Measurements from ENCODE around the gene TRAF3IP3. TPM values are rescaled to one million over a fixed set of nuclear protein-coding genes. Genes with fewer than 3 reads are reported as not detected.

Gene TRAF3IP3
- total RNA-seq = not detected in 2 replicates

GRCh38 chr1:209755926-209756614 is at the start of gene TRAF3IP3:
TRAF3IP3 (plus strand) TSS chr1:209756053; CDS start chr1:209760040, 3,987 bp downstream.

DNA sequence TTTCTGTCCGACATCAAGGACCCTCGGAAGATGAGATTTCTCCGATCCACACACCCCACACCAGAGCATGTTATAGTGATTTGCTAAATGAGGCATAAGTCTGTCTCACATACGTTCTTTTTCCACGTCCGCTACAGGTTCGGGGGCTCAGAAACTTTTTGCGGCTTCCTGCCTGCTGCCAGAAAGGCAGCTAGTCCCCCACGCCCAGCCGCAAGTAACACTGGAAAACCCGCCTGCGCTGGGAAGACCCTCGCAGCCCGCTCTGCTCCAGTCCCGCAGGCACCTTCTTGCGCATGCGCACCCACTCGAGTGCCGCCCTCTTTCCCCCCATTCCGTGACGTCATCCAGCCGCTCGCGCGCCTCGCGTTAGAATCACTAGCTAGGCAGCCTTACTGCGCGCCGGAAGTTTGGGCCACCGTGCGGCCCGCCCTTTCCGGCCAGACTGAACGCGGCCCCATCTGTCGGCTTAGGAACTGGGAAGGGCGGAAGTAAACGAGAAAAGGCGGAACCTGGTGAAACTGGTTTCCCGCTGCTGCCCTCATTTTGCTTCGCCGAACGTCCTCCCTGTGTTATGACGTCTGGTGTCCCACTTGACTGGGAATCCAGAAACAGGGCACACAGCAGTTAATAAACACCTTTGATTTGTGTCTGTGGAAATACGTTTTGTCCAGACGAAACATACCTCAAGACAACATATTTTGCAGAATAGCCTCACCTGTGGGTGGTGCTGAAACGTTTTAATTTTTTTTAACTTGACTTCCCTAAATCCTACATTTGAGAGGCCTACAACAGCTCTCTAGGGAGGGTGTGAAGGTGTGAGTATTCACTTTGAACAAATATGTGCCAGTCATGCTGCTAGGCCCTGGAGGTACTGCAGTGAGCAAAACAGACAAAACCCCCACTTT is 28.7 kb downstream of the TRAF3IP3 start, which contains the start of gene C1orf74:
Gene C1orf74 (minus strand): TSS at position 295 of the 905 bp plus-strand sequence. CDS start 925 bp downstream, outside the sequence.

GRCh38 chr1:209805875-209806760 is 50.3 kb downstream of the TRAF3IP3 start, which contains the start of gene IRF6:
IRF6 (minus strand) TSS chr1:209806142; CDS start chr1:209801413, 4,729 bp downstream.

GRCh38 chr1:209827384-209828262 is 71.8 kb downstream of the TRAF3IP3 start, which contains the start of gene UTP25:
UTP25 (plus strand) TSS chr1:209827972; CDS start chr1:209828064, 92 bp downstream.

Other genes starting within 250 kb of the TRAF3IP3 start
- 0.23 and 2.3 TPM in 2 replicates for gene CAMK1G, start 172.3 kb upstream of the TRAF3IP3 start, total RNA-seq
- gene LAMB3, start 103.6 kb upstream of the TRAF3IP3 start, total RNA-seq = 40.1 and 52.3 TPM in 2 replicates
- gene G0S2, start 80.6 kb upstream of the TRAF3IP3 start, total RNA-seq = 7.8 and 22.4 TPM in 2 replicates
- gene HSD11B1, start 51.2 kb upstream of the TRAF3IP3 start, total RNA-seq = 3.3 and 9.6 TPM in 2 replicates
- gene C1orf74, start 28.5 kb downstream of the TRAF3IP3 start, total RNA-seq = 2.4 and 2.6 TPM in 2 replicates
- gene IRF6, start 50.1 kb downstream of the TRAF3IP3 start, total RNA-seq = 2.7 and 4.1 TPM in 2 replicates
- gene UTP25, start 71.9 kb downstream of the TRAF3IP3 start, total RNA-seq = 11.1 and 13.1 TPM in 2 replicates
- gene SYT14, start 182.2 kb downstream of the TRAF3IP3 start, total RNA-seq = 0.13 and 9.1 TPM in 2 replicates

All from smooth muscle cell of the pulmonary artery (primary cell).